ENCODE results near the gene COL11A2. TPM values are rescaled to one million over a fixed set of nuclear protein-coding genes. Genes with fewer than 3 reads are reported as not detected.
A peak's percentile ranks its signal among the peaks of the same experiment; 100 is the strongest.

Gene COL11A2
- total and polyA plus RNA-seq, 2 of the 13 experiments (the other 11 are each of a cell fraction or from before 2014, with no cell fraction given): 0.55 TPM

GRCh38 chr6:33172688-33173534 is 19.4 kb downstream of the COL11A2 start (continued):
- TF ChIP-seq ZNF350 (CRISPR knock-in tag; IDR thresholded peaks at IDR 0.05; ENCODE audit: borderline replicate concordance, low read depth): no peak
- TF ChIP-seq REL (CRISPR knock-in tag; conservative IDR thresholded peaks at IDR 0.05): no peak
- TF ChIP-seq CENPX (CRISPR knock-in tag; IDR thresholded peaks at IDR 0.05): no peak
- TF ChIP-seq KDM2A (CRISPR knock-in tag; IDR thresholded peaks at IDR 0.05; ENCODE audit: borderline replicate concordance, low read depth): peak; percentile 57; the same call in 1 of the 2 replicates
- TF ChIP-seq TMF1 (CRISPR knock-in tag; IDR thresholded peaks at IDR 0.05; ENCODE audit: low read depth): peak; percentile 66; the same call in 1 of the 2 replicates
- no peak for TF ChIP-seq ZNF740 (CRISPR knock-in tag; IDR thresholded peaks at IDR 0.05)
- no peak for TF ChIP-seq TBX2 (CRISPR knock-in tag; IDR thresholded peaks at IDR 0.05; ENCODE audit: borderline replicate concordance)
- TF ChIP-seq TARDBP (CRISPR knock-in tag; IDR thresholded peaks at IDR 0.05): 0 out of 2 replicates have a peak, but pooled peaks have one; percentile 25
- peak; percentile 74 for TF ChIP-seq TEAD3 (CRISPR knock-in tag; optimal IDR thresholded peaks at IDR 0.05; ENCODE audit: borderline replicate concordance)
- peak; percentile 31 for TF ChIP-seq ZNF18 (CRISPR knock-in tag; IDR thresholded peaks at IDR 0.05; ENCODE audit: insufficient replicate concordance)
- TF ChIP-seq ZBTB38 (CRISPR knock-in tag; IDR thresholded peaks at IDR 0.05): no peak
- no peak for TF ChIP-seq NFATC3 (CRISPR knock-in tag; IDR thresholded peaks at IDR 0.05)
- TF ChIP-seq STAT5B (CRISPR knock-in tag; IDR thresholded peaks at IDR 0.05): no peak
- no peak for TF ChIP-seq TRIM22 (IDR thresholded peaks at IDR 0.05)
- TF ChIP-seq ARNT (IDR thresholded peaks at IDR 0.05): no peak
- TF ChIP-seq ZBTB37 (CRISPR knock-in tag; IDR thresholded peaks at IDR 0.05): no peak
- TF ChIP-seq ZEB1 (IDR thresholded peaks at IDR 0.05; ENCODE audit: insufficient replicate concordance, low read depth): peak; percentile 55
- 0 out of 2 replicates have a peak, but pooled peaks have one; percentile 27 for TF ChIP-seq SP4 (CRISPR knock-in tag; IDR thresholded peaks at IDR 0.05)
- no peak for TF ChIP-seq ZNF235 (CRISPR knock-in tag; IDR thresholded peaks at IDR 0.05; ENCODE audit: borderline replicate concordance)
- no peak for TF ChIP-seq JUNB (CRISPR knock-in tag; IDR thresholded peaks at IDR 0.05; ENCODE audit: borderline replicate concordance)
- peak; percentile 77; the same call in 1 of the 2 replicates for TF ChIP-seq HNF1B (CRISPR knock-in tag; IDR thresholded peaks at IDR 0.05)
- no peak for TF ChIP-seq CREB1 (IDR thresholded peaks at IDR 0.05)
- no peak for TF ChIP-seq CREB1 (CRISPR knock-in tag; IDR thresholded peaks at IDR 0.05)
- TF ChIP-seq PRPF4 (IDR thresholded peaks at IDR 0.05; ENCODE audit: low read depth, low read length, poor library complexity, severe bottlenecking): no peak
